SU-DHL-6 (cell line): Measurements from ENCODE around the gene NFKBIE.

Experiments used
- H2AFZ ChIP-seq: fragments of 200-600 bp; sonication (generic); 2 replicates; pipeline ENCODE4 v1.6.1; 2014; ENCODE audit warnings: low read depth, mild to moderate bottlenecking, moderate library complexity, mixed read lengths, antibody characterized with exemption, low read length; ENCODE audit not compliant: severe bottlenecking
- H3F3A ChIP-seq: fragments of 200-600 bp; shearing (Covaris generic); 2 replicates; pipeline ENCODE4 v1.6.0; 2016; ENCODE audit warnings: antibody characterized with exemption, mild to moderate bottlenecking; ENCODE audit not compliant: insufficient read depth
- H3K27ac ChIP-seq: fragments of 200-600 bp; sonication (generic); 2 replicates; pipeline ENCODE4 v1.5.1; 2016; ENCODE audit warnings: low read depth, mild to moderate bottlenecking, low read length, moderate library complexity, mixed read lengths
- H3K27me3 ChIP-seq: fragments of 200-600 bp; sonication (generic), shearing (Covaris generic); 2 replicates; pipeline ENCODE4 v1.6.0; 2014; ENCODE audit warnings: mild to moderate bottlenecking, low read length
- H3K36me3 ChIP-seq: fragments of 200-600 bp; sonication (generic); 2 replicates; pipeline ENCODE4 v1.6.1; 2014; ENCODE audit warnings: mild to moderate bottlenecking, low read length, mixed read lengths
- H3K4me2 ChIP-seq: fragments of 300-600, 200-600 bp; shearing (Covaris generic), sonication (generic); 2 replicates; pipeline ENCODE4 v1.6.0; 2014; ENCODE audit warnings: low read length, low read depth, mild to moderate bottlenecking; ENCODE audit not compliant: poor library complexity, severe bottlenecking
- H3K4me3 ChIP-seq: fragments of 200-600 bp; sonication (generic); 2 replicates; pipeline ENCODE4 v1.5.1; 2014; ENCODE audit warnings: antibody characterized with exemption, low read length, mild to moderate bottlenecking, mixed read lengths; ENCODE audit not compliant: insufficient read depth, poor library complexity, severe bottlenecking
- H3K79me2 ChIP-seq: fragments of 200-600 bp; sonication (generic); 2 replicates; pipeline ENCODE4 v1.6.1; 2014; ENCODE audit warnings: mild to moderate bottlenecking, low read length, moderate library complexity; ENCODE audit not compliant: insufficient read depth
- H3K9ac ChIP-seq: fragments of 200-600 bp; sonication (generic); 2 replicates; pipeline ENCODE4 v1.7.0; 2014; ENCODE audit warnings: mild to moderate bottlenecking, low read length
- H3K9me2 ChIP-seq: fragments of 200-600 bp; sonication (generic); replicated peaks from 2 replicates; pipeline ENCODE4 v1.6.1; 2014; ENCODE audit warnings: low read length; ENCODE audit not compliant: insufficient read depth
- H3K9me3 ChIP-seq: fragments of 200-600 bp; sonication (generic); 2 replicates; pipeline ENCODE4 v1.6.1; 2014; ENCODE audit warnings: low read length, mixed read lengths; ENCODE audit not compliant: insufficient read depth
- H4K20me1 ChIP-seq: fragments of 200-600 bp; sonication (generic); 2 replicates; pipeline ENCODE4 v1.6.1; 2014; ENCODE audit warnings: low read depth, mild to moderate bottlenecking, antibody characterized with exemption, low read length, moderate library complexity, mixed read lengths
- EZH2phosphoT487 ChIP-seq: fragments of 200-600 bp; sonication (generic), shearing (Covaris generic); conservative IDR thresholded peaks from 2 replicates; pipeline ENCODE4 v1.6.1; 2018; ENCODE audit warnings: mild to moderate bottlenecking, antibody characterized with exemption, low read length, moderate library complexity, mixed read lengths
- TF ChIP-seq, protein P1 (sequence below): fragments of 200-600 bp; sonication (generic); IDR thresholded peaks from one replicate; pipeline ENCODE4 v1.5.1; 2017; ENCODE audit warnings: antibody characterized with exemption, mild to moderate bottlenecking, low read length, moderate library complexity; ENCODE audit not compliant: insufficient read depth, poor library complexity, severe bottlenecking

The NFKBIE gene

DNA sequence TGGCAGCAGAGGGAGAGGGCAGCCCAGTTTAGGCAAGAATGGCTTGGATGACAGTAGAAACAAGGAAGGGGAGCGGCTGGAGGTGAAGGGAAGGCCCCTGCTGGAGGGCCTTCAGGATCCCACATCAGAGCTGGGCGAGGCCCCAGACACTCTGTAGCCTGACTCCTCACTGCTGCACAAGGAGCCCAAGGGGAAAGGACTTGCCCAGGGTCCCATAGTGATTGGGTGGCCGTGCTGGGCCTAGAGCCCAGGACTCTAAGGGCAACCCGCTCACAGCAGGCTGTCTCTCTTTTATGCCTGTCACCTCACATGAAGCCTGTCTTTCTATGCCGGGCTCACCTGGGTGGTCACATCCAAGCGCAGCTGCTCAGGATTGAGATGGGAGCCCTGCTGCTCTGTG is 38.5 kb upstream of the NFKBIE start:
- no peak overlapping the region for H2AFZ ChIP-seq
- no peaks in the 10 kb centered on the region for H3F3A ChIP-seq
- H3K27ac ChIP-seq = no peak overlapping the region
- H3K79me2 ChIP-seq = no peaks in the 10 kb centered on the region
- no peaks in the 10 kb centered on the region for H3K9me3 ChIP-seq
- no peak overlapping the region for H3K9ac ChIP-seq
- H3K9me2 ChIP-seq = no peaks in the 10 kb centered on the region
- H3K36me3 ChIP-seq = no peaks in the 10 kb centered on the region
- TF ChIP-seq, protein P1, sequence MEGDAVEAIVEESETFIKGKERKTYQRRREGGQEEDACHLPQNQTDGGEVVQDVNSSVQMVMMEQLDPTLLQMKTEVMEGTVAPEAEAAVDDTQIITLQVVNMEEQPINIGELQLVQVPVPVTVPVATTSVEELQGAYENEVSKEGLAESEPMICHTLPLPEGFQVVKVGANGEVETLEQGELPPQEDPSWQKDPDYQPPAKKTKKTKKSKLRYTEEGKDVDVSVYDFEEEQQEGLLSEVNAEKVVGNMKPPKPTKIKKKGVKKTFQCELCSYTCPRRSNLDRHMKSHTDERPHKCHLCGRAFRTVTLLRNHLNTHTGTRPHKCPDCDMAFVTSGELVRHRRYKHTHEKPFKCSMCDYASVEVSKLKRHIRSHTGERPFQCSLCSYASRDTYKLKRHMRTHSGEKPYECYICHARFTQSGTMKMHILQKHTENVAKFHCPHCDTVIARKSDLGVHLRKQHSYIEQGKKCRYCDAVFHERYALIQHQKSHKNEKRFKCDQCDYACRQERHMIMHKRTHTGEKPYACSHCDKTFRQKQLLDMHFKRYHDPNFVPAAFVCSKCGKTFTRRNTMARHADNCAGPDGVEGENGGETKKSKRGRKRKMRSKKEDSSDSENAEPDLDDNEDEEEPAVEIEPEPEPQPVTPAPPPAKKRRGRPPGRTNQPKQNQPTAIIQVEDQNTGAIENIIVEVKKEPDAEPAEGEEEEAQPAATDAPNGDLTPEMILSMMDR = no peak
- no peak for TF ChIP-seq EZH2phosphoT487
- H3K4me2 ChIP-seq = no peak overlapping the region
- no peaks in the 10 kb centered on the region for H3K27me3 ChIP-seq
- no peaks in the 10 kb centered on the region for H4K20me1 ChIP-seq
- H3K4me3 ChIP-seq = no peak overlapping the region

DNA sequence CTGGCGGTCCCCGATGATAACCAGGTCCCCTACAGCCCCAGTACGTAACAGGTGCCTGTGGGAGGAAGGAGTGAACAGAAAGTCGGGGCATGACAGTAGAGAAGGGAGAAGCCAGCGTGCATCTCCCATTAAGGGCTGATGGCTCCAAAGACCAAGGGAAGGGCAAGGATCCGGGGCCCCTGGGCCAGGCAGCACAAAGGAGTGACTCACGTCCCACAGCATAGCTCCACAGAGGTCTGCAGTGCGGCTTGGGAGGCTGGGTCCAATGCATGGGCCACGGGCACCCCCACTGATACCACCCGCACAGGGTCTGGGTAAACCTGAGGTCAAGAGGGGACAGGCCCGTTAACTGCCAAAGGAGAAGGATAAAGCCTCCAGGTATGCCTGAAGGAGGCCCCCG is 37.5 kb upstream of the NFKBIE start:
- no peaks in the 10 kb centered on the region for H3K36me3 ChIP-seq
- no peak overlapping the region for H2AFZ ChIP-seq

DNA sequence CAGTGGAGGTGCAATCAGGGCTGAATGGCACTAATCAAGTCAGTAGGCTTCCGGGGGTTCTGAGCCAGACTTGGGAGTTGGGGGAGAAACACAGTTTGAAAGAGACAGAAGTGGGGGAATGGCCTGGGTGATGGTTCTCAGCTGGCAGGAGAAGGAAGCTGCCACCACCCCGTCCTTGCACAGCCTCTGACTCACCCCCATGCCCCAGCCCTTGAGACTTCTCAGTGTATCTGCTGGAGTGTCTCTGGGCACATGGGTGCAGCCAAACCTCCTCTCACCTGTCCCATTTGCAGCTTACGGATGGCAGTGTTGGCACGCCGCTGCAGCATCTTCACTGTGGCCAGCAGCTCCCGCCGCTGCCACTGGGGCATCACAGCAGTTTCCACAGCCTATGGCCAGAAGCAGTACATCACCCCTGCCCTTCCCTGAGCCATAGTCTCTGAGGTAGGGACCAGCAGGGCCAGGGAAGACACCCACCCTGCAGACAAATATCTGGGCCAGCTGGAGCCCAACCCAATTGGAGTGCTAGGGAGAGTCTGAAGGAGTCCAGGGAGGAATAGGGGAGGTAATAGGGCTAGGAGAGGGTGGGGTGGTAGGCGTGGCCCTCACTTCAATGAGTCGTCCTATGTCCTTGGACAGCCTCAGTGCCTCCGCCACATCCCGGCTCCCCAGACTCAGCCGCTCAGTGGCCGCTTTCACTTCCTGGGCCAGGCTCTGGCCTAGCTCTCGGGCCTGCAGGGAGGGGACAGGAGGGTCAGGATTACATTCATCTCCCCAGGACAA is 36.6 kb upstream of the NFKBIE start:
- no peak overlapping the region for H2AFZ ChIP-seq
- no peaks in the 10 kb centered on the region for H3K36me3 ChIP-seq
- H3K4me2 ChIP-seq = no peak overlapping the region
- no peaks in the 10 kb centered on the region for H3K9me2 ChIP-seq
- H3F3A ChIP-seq = no peaks in the 10 kb centered on the region
- no peak overlapping the region for H3K9ac ChIP-seq
- no peaks in the 10 kb centered on the region for H4K20me1 ChIP-seq
- H3K79me2 ChIP-seq = no peaks in the 10 kb centered on the region
- H3K9me3 ChIP-seq = no peaks in the 10 kb centered on the region
- no peaks in the 10 kb centered on the region for H3K27me3 ChIP-seq
- H3K4me3 ChIP-seq = no peak overlapping the region
- no peak overlapping the region for H3K27ac ChIP-seq
- TF ChIP-seq EZH2phosphoT487 = no peak
- TF ChIP-seq, protein P1 = no peak

More for the DNA sequence above, 37.5 kb upstream of the NFKBIE start:
- Histone ChIP-seq H3K9me3 (no peaks in the 10 kb centered on the region), H3F3A (no peaks in the 10 kb centered on the region), H3K79me2 (no peaks in the 10 kb centered on the region), H3K9ac (no peak overlapping the region), H3K27me3 (no peaks in the 10 kb centered on the region), H3K27ac (no peak overlapping the region), H3K4me3 (no peak overlapping the region), H4K20me1 (no peaks in the 10 kb centered on the region), H3K4me2 (no peak overlapping the region), H3K9me2 (no peaks in the 10 kb centered on the region)
- TF ChIP-seq EZH2phosphoT487 = no peak
- TF ChIP-seq, protein P1 = no peak
